H1 (cell line): ENCODE results near the gene LAG3. TPM values are rescaled to one million over a fixed set of nuclear protein-coding genes. Genes with fewer than 3 reads are reported as not detected.

ENCODE experiments used
- BACH1 ChIP-seq: IDR thresholded peaks from 2 replicates; pipeline ENCODE4 v1.6.1; 2012; ENCODE audit warnings: low read length, improper control_type of control experiment
- EZH2 ChIP-seq: fragments of 200-600 bp; sonication (generic); IDR thresholded peaks from 2 replicates; pipeline ENCODE4 v1.7.1; 2012; ENCODE audit warnings: low read depth, mild to moderate bottlenecking, moderate library complexity, low read length, inconsistent platforms; ENCODE audit not compliant: severe bottlenecking
- GTF2F1 ChIP-seq: IDR thresholded peaks from 2 replicates; pipeline ENCODE4 v1.6.1; 2012; ENCODE audit warnings: low read depth, low read length, improper control_type of control experiment, borderline replicate concordance
- HDAC2 ChIP-seq, 2 experiments: fragments of 300-600 bp in 1 of 2; sonication (generic) in 1 of 2; IDR thresholded peaks; 2 replicates each; pipeline ENCODE4 v1.6.1; 2011 to 2012; ENCODE audit warnings: low read depth in 2 of 2, low read length in 2 of 2, mild to moderate bottlenecking in 2 of 2, moderate library complexity in 2 of 2, borderline replicate concordance in 1 of 2, inconsistent platforms in 1 of 2
- NRF1 ChIP-seq: IDR thresholded peaks from 2 replicates; pipeline ENCODE4 v1.6.1; 2011; ENCODE audit warnings: mild to moderate bottlenecking, low read depth, low read length, improper control_type of control experiment
- SAP30 ChIP-seq: fragments of 300-600 bp; sonication (generic); IDR thresholded peaks from 2 replicates; pipeline ENCODE4 v1.7.1; 2012; ENCODE audit warnings: low read length, moderate library complexity, mild to moderate bottlenecking, inconsistent platforms; ENCODE audit not compliant: insufficient read depth, insufficient replicate concordance
- SP2 ChIP-seq: IDR thresholded peaks from 2 replicates; pipeline ENCODE4 v1.6.1; 2012; ENCODE audit warnings: mild to moderate bottlenecking, low read length, inconsistent platforms
- SP4 ChIP-seq: IDR thresholded peaks from 2 replicates; pipeline ENCODE4 v1.6.1; 2012; ENCODE audit warnings: low read length, inconsistent platforms
- TBP ChIP-seq: IDR thresholded peaks from 2 replicates; pipeline ENCODE4 v1.6.1; 2011; ENCODE audit warnings: low read depth, low read length, improper control_type of control experiment
- polyA plus RNA-seq, 7 experiments: library from polyadenylated mRNA; depleted of rRNA in 3 of 7; stranded (reverse) in 5 of 7; unstranded in 2 of 7; fragments of >200 nt in 5 of 7; fragments of 200-250 nt in 2 of 7; gene quantifications; 1 replicate in 5 of 7; 2 replicates in 1 of 7; 4 replicates in 1 of 7; pipeline versions ENCODE4 v1.2.1 to v1.2.3, GENCODE V29; 2011 to 2013; ENCODE audit warnings: missing spikeins in 2 of 7, mixed read lengths in 2 of 7
- total RNA-seq: library from RNA; stranded (reverse); fragmentation: NEBNext Ultra II Directional; extraction: Animal tissue kit (Norgen Biotek cat#: 25700); gene quantifications from 2 replicates; pipeline ENCODE4 v1.2.1, GENCODE V29; 2021

LAG3 gene
- total and polyA plus RNA-seq, 2 of the 8 experiments (the other 6 are each of a cell fraction or from before 2014, with no cell fraction given), result 1.1 to 3.1 TPM

GRCh38 chr12:6748761-6749160 is 23.6 kb upstream of the LAG3 start (continued):
- no peak for TF ChIP-seq TBP
- no peak for TF ChIP-seq NRF1
- no peak for TF ChIP-seq BACH1
- no peak for TF ChIP-seq GTF2F1
- no peak for TF ChIP-seq HDAC2 (IDR thresholded peaks at IDR 0.05; ENCODE audit: borderline replicate concordance in 1 of 2, low read depth in 2 of 2, low read length in 2 of 2)
- no peak for TF ChIP-seq EZH2
- TF ChIP-seq SP2, result no peak
- TF ChIP-seq SP4, result no peak
- no peak for TF ChIP-seq SAP30
- TF ChIP-seq, all 59 proteins: peak for 0
